ENCODE results near the gene GTSE1.
A peak's percentile ranks its signal among the peaks of the same experiment; 100 is the strongest.
"Not testable (repeated sequence)": the region's sequence is repeated elsewhere in the genome, so short reads cannot be mapped to it uniquely, and the experiment has no call there.

Gene GTSE1

GRCh38 chr22:46296257-46297150 is at the start of gene GTSE1:
GTSE1 (plus strand) TSS chr22:46296870; CDS start chr22:46297401, 531 bp downstream.
- DNase-seq: peak; percentile 96 to 99

GRCh38 chr22:46247443-46247975 is 49.2 kb upstream of the GTSE1 start:
- DNase-seq: no peak

- peak; percentile 49 to 87 for DNase-seq
Observed at GRCh38 chr22:46250035-46250782, 46.5 kb upstream of the GTSE1 start, which contains the start of gene CDPF1. CDPF1 (minus strand) TSS chr22:46250293; CDS start chr22:46248284, 2,009 bp downstream.

- no peak for DNase-seq
Observed at GRCh38 chr22:46250783-46251125, 45.9 kb upstream of the GTSE1 start.

GRCh38 chr22:46251266-46251665 is 45.4 kb upstream of the GTSE1 start:
- no peak for DNase-seq

- no peak for DNase-seq
Observed at GRCh38 chr22:46251816-46252380, 44.8 kb upstream of the GTSE1 start.

- no peak for DNase-seq
Observed at GRCh38 chr22:46256358-46256958, 40.2 kb upstream of the GTSE1 start.

GRCh38 chr22:46259374-46259773 is 37.3 kb upstream of the GTSE1 start:
- DNase-seq: no peak

GRCh38 chr22:46260038-46260437 is 36.6 kb upstream of the GTSE1 start:
- DNase-seq: no peak

GRCh38 chr22:46262449-46263215 is 34.0 kb upstream of the GTSE1 start:
- peak; percentile 3 to 40 for DNase-seq

- no peak for DNase-seq
Observed at GRCh38 chr22:46263216-46263590, 33.5 kb upstream of the GTSE1 start, which contains the start of gene PKDREJ. PKDREJ (minus strand) TSS chr22:46263343; CDS start chr22:46263322, 21 bp downstream.

- DNase-seq: not testable (repeated sequence)
Observed at GRCh38 chr22:46264520-46264919, 32.1 kb upstream of the GTSE1 start.

- not testable (repeated sequence) for DNase-seq
Observed at GRCh38 chr22:46265627-46266026, 31.0 kb upstream of the GTSE1 start.

- DNase-seq: peak; percentile 47 to 58
Observed at GRCh38 chr22:46267431-46268279, 29.0 kb upstream of the GTSE1 start, which contains the start of gene TTC38. TTC38 (plus strand) TSS chr22:46268008; CDS start chr22:46268040, 32 bp downstream.

GRCh38 chr22:46269564-46269963 is 27.1 kb upstream of the GTSE1 start:
- no peak for DNase-seq

GRCh38 chr22:46272196-46272595 is 24.5 kb upstream of the GTSE1 start:
- DNase-seq: no peak

- no peak for DNase-seq
Observed at GRCh38 chr22:46272762-46273431, 23.8 kb upstream of the GTSE1 start.

- no peak for DNase-seq
Observed at GRCh38 chr22:46273432-46274148, 23.1 kb upstream of the GTSE1 start.

- DNase-seq: no peak
Observed at GRCh38 chr22:46274381-46274780, 22.3 kb upstream of the GTSE1 start.

Data from NCI-H524 (cell line).